GM23248 (cell line): ENCODE results near the gene PCDHGB2.

Experiments used
- EZH2 ChIP-seq: fragments of 200-600 bp; sonication (generic); IDR thresholded peaks from 2 replicates; pipeline ENCODE4 v1.6.1; 2018; ENCODE audit warnings: antibody characterized with exemption, mild to moderate bottlenecking; ENCODE audit not compliant: insufficient read depth, poor library complexity, severe bottlenecking
- EZH2phosphoT487 ChIP-seq: fragments of 200-600 bp; sonication (generic); IDR thresholded peaks from 2 replicates; pipeline ENCODE4 v1.6.1; 2018; ENCODE audit warnings: antibody characterized with exemption, moderate library complexity, mild to moderate bottlenecking, low read depth; ENCODE audit not compliant: insufficient read depth

- TF ChIP-seq EZH2phosphoT487 (no peak), EZH2 (no peak)
These were observed 4.8 kb upstream of the PCDHGB2 start, which contains the start of gene PCDHGA4 for GRCh38 chr5:141354900-141355469.
